Smooth muscle cell of the brain vasculature (primary cell): ENCODE measurements around the gene ASIC3.

ENCODE experiments used
- DNase-seq: peaks from one replicate; pipeline ENCODE4 v3.0.0-alpha.2; 2012; ENCODE audit warnings: low read depth, low spot score

Gene ASIC3

DNA sequence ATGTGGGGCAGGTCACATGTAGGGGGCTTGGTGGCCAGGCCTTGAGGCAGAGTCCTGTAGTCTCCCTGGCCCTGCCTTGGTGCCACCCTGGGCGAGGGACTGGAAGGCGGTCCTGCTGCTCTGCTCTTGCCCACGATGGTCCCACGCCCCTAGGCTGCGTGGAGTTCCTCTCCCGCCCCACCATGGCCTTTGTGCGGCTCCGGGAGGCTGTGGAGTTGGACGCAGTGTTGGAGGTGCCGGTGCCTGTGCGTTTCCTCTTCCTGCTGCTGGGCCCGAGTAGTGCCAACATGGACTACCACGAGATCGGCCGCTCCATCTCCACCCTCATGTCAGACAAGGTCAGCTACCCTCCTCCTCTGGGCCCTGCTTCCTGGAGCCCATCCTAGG, 22.2 kb downstream of the ASIC3 start:
- DNase-seq = no peak

DNA sequence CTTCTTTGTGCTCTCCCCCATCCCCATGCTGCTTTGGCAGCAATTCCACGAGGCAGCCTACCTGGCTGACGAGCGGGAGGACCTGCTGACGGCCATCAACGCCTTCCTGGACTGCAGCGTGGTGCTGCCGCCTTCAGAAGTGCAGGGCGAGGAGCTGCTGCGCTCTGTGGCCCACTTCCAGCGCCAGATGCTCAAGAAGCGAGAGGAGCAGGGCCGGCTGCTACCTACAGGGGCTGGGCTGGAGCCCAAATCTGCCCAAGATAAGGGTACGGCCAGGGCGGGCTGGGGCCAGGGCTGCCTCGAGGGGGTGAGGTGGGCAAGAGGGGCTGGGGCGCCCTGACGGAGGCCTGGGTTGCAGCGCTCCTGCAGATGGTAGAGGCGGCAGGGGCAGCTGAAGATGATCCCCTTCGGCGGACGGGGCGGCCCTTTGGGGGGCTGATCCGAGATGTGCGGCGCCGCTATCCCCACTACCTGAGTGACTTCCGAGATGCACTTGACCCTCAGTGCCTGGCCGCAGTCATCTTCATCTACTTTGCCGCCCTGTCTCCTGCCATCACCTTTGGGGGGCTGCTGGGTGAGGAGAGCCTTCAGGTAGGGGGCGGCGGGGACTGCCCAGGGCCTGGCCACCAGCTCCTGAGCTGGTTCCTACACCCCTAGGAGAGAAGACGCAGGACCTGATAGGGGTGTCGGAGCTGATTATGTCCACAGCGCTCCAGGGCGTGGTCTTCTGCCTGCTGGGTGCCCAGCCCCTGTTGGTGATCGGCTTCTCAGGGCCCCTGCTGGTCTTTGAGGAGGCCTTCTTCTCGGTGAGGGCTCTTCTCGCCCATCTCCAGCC, 22.9 kb downstream of the ASIC3 start:
- DNase-seq = no peak

GRCh38 chr7:151073990-151074389, 25.7 kb downstream of the ASIC3 start:
- no peak for DNase-seq

GRCh38 chr7:151074817-151075661, 26.7 kb downstream of the ASIC3 start:
- no peak for DNase-seq

DNA sequence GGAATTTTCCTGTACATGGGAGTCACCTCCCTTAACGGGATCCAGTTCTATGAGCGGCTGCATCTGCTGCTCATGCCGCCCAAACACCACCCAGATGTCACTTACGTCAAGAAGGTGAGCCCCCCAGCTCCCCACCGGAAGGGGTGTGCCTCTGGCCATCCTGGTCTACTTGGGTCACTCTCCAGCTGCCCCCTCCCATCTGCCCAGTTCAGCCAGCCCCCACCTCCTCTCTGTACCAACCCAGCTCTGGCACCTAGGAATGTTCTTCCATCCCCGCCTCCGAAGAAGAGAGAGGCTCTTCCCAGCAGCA, 27.3 kb downstream of the ASIC3 start:
- DNase-seq = no peak

DNA sequence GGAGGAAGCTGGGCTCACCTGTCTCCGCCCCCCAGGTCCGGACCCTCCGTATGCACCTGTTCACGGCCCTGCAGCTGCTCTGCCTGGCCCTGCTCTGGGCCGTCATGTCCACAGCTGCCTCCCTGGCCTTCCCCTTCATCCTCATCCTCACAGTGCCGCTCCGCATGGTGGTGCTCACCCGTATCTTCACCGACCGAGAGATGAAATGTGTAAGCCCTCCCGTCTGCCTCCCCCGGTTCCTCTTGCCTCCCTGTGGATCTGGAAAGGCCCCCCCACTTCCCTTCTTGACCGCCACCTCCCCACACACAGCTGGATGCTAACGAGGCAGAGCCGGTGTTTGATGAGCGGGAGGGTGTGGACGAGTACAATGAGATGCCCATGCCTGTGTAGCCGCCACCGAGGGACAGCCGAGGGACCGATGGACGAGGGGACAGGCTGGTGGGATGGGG, 27.7 kb downstream of the ASIC3 start:
- no peak for DNase-seq

GRCh38 chr7:151076863-151077704, 28.8 kb downstream of the ASIC3 start:
- DNase-seq = no peak

- no peak for DNase-seq
Measured at GRCh38 chr7:151077705-151078232, 29.4 kb downstream of the ASIC3 start.

DNA sequence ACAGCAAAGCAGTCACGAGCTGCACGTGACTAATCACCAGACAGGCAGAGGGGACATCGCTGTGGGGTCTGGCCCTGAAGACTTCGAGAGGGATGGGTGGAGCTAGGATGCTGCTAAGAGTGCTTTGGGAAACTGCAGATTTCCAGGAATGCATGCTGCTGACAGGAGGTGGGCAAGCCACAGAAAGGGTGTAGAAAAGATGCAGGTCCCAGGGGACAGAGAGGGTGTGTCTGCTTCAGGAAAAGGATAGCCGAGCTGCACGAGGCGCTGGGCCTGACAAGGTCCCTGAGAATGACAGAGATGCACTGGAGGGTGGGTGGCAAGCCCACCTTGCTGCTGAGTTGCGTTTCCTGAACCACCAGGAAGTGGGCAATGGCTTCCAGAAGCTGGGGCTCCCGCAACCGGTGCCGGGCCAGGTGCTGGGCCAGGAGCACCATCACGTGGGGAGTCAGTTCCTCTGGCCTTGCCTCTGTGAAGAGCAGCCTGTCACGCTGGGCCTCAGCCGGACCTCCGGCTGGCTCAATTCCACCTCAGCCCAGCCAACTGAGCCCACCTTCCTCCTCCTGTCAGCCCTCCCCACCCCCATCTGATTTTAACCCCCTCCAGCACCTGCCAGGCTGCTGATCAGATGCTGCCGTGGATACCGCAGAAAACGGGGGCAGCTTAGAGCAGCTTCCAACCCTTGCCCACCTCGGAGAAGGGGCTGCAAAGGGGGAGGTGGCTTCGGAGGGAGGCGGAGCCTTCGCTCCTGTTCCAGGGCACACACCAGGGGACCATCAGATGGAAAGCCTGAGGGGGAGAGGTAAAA, 30.1 kb downstream of the ASIC3 start:
- no peak for DNase-seq

- no peak for DNase-seq
Measured at GRCh38 chr7:151079199-151079910, 31.0 kb downstream of the ASIC3 start.

DNA sequence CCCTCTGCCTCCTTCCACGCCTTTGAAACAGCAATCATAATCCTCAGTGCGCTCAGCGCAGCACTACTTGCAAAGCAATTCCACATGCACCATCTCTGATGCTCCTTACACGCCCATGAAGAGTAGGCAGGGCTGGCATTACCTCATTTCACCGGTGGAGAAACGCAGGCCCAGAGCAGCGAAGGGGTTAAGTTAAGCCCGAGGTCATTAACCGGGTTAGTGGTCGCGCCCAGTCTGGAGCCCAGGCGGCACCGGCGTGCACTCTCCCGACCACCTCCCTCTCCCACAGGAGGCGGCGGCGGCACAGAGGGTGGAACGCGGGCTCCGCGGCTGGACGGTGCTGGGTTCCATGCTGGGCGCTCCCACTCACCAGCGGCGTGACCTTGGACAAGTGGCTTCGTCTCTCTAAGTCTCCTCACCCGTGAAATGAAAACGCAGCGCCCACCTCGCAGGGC, 31.8 kb downstream of the ASIC3 start:
- no peak for DNase-seq

GRCh38 chr7:151080522-151081169, 32.3 kb downstream of the ASIC3 start, which contains the start of gene FASTK:
FASTK (minus strand) TSS chr7:151080809; CDS start chr7:151080766, 43 bp downstream.
- peak; percentile 65 for DNase-seq

- DNase-seq = no peak
Measured at GRCh38 chr7:151081170-151082101, 33.1 kb downstream of the ASIC3 start.

GRCh38 chr7:151082141-151083070, 34.1 kb downstream of the ASIC3 start:
- DNase-seq = no peak

DNA sequence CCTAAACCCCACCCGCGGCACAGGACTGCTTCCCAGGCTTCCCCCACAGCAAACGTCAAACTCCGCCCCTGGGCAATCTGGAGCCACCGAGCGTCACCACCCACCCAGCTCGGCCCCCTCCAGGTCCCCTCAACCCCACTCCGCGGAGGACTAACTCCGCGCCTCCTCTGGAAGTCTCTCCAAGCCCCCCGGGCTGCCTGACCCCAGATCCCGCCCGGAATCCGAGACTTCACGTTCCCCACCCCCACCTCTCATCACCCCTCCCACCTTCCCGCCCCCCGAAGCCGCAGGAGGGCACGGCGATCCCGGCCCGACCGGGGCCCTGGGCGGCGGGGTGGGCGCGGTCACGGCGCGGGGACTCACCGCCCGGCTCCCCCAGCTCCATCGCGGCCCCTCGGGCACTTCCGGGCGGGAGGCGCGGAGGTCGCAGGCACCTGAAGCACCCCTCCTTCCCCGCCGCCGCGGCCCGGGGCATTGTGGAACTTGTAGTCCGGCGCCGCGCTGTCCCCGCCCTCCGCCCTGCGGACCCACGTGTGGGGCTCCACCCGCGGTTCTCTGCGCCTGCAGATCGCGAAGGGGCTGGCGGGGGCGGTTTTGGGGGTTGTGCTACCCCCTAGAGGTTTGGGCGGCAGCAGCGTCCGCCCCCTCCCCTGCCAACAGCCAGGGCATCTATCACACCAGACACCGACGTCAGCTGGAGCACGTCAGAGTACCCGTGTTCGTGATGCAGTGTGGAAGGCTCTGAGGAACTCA, 34.9 kb downstream of the ASIC3 start, which contains the start of gene TMUB1:
Gene TMUB1 (minus strand): TSS at position 423 of the 753 bp plus-strand sequence. CDS start 930 bp downstream, outside the sequence.
- no peak for DNase-seq

GRCh38 chr7:151083824-151084160, 35.5 kb downstream of the ASIC3 start:
- no peak for DNase-seq

- no peak for DNase-seq
Measured at GRCh38 chr7:151085329-151085690, 37.0 kb downstream of the ASIC3 start.
